T-helper 2 cell (primary cell): ENCODE results near the gene ADO.
"Not testable (repeated sequence)": the region's sequence is repeated elsewhere in the genome, so short reads cannot be mapped to it uniquely, and the experiment has no call there.

Experiments used
- DNase-seq, 5 experiments: peaks; one replicate each; pipeline versions ENCODE4 v3.0.0 to v3.0.0-alpha.2; 2012 to 2022
- total RNA-seq, 2 donors: gene quantifications; one replicate each; lab custom pipeline; 2026; lab: John Stamatoyannopoulos, UW

ADO gene
- total RNA-seq: 22.2 to 22.4 reads per million in 2 donors

DNA sequence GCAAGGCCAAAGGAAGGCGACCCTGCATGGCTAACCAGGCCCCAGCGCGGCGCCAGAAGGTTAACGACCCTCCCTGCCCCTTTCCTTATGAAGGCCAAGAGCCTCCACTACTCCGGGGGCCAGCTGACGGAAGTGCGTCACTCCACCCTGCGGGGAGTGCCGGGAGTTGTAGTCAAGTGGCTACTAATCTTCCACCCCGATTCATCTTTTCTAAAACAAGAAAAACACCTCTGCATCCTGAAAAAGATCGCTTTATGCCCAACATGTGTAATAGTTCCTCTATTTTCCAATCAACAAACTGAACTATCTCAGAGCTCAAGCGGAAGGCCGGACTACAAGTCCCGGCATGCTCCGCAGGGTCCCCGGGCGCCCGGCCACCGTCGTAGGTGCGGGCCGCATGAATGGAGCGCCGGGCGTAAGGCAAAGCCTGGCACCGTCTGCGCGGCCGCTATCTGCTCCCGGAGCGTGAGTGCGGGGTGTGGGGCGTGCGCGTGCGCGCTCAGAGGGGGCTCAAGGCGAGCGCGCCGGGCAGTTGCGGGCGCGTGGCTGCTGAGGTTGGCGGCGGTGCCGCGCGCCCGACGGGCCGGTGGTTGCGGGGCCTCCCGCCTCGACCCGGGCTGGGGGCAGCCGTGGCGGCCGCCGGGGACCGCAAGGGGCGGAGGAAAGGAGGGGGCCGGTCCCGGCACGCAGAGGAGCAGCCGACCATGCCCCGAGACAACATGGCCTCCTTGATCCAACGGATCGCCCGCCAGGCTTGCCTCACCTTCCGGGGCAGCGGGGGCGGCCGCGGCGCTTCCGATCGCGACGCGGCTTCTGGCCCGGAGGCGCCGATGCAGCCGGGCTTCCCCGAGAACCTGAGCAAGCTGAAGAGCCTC is at the start of gene ADO:
Gene ADO, plus strand, starts transcription at position 365 of the 875 bp plus-strand sequence. Its CDS starts 340 bp downstream, at position 705.
- DNase-seq: peak; percentile 56 to 87 (median 72)

DNA sequence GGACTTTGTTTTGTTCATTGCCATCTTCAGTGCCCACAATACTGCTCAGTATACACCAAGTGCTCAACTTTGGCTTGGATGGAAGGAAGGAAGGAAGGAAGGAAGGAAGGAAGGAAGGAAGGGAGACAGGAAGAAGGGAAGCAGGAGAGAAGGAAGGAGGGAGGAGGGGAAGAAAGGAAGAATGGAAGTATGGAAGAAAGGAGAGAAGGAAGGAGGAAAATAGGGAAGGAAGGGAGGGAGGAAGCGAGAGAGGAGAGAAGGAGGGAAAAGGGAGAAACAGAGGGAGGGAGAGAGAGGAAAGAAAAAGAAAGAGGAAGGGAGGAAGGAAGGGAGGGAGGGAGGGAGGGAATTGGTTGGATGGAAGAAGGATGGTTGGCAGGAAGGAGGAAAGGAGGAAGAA is 49.6 kb upstream of the ADO start:
- no peak for DNase-seq

DNA sequence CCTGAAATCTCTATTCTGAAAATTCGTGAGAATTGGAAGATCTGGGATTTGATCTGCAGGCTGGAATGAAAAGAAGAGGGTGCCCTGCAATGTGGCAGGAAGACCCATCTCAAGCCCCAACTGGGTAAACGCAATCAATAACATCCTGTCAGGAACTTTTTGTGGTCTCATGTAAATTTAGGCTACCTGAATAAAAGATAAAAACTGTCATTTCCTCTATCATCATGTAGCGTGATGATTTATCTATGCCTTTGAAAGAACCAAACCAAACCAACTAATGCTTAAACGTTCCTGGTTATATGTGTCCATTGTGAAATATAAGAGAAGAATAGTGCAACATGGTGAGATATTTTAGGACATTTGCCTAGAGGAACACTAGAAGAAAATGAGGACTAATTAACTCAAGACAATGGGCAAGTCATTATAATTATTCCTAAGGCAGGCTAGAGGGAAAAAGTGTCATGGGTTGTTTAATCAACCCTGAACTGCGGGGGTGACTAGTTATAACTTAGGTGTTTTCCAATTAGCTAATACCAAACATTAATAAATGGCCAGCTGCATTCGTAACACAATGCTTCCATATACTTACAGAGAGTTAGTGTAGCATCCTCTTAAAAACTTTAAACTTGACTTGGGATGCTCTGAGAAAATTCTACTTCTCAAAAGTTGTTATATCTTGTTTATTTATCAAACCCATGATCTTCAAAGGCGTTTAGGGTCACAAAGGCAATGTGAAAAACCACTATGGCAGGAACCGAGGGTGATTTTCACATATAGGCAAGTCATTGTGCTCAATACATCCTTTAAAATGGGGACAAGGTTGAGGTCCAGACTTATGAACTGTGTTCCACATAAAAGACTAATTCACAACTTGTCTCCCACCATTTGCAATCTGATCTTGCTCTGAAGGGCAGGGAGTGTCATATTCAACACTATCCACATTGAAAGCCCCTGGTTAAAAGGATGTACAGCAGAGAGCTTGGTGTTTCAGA is 48.6 kb upstream of the ADO start:
- peak in 1 of 5 experiments; percentile 45 for DNase-seq

DNA sequence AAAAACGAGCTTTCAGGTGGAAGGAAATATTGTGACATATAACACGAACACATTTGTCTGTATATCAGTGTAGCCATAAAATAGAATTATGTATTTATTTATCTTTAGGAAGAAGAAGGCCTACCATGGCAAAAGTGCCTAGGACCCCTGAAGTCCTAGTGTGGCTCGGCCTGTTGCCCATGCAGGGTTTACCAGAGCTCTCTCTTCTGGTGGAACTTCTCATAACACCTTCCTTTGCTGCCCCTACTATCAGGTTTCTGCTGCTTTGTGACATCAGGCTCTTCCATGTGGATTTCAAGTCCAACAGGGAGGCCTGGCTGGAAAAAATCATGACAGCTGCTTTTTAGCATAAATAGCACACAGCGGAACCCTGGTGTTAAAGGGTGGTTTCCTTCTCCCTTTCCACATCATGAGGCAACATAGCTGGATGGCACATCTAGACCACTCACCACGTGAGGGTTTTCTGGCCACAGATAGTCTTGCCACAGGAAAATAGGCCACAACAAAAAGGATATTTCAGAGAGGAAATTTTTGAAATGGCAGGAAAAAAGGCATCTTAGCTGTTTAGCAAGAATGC is 44.8 kb upstream of the ADO start:
- DNase-seq: no peak

DNA sequence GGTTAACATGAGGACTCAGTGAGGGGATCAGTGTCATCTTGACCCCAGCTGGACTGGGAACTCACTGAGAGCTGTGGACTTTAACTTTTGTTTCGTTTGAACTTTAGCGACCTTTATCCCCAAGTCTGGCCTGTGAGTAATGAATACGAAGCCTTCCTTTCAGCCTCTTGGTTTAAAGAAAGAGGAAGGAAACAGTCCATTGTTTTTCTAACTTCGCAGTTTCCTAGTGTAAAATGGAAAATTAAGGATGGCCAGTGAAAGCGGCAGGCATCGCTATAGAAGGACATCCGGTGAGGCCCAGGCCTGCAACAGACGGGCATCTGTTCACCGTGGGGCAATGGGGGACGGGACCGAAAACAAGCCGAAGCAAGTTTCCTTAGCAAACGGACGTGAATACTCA is 44.1 kb upstream of the ADO start:
- no peak for DNase-seq

DNA sequence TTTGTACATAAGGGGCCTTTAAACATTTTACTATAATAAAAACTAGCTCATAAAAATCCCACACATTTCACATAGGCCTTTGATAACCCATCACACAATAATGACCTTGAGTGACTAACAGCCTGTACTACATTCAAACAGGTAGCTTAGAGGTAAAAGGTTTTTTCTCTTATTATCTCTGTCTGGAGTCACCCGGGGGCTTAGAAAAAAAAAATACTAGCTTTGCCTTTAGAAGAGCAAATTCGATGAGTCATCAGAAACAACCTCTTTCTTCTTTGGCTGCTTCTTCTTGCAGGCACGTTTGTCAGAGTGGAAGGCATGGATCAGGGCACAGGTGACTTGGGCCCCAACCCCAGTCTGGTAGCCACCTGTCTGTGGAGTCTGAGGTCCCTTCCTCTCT is 43.4 kb upstream of the ADO start:
- DNase-seq: no peak

DNA sequence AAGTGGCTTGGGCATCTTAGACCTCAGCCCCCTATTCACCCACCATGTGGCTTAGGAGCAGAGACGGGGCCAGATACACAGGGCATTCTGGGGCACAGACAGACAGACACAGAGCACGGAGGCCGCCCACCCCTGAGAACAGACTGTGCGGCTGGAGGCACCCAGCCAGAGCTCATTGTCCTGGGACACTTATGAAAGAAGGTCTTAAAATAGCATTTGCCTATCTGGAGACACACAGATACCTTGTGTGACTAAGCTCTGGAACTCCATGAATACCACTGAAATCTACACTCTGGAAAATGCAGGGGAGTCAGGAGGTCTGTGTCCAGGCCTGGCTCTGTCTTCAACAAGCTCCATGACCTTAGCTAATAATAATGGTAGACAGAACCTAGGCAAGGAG is 41.4 kb upstream of the ADO start:
- no peak for DNase-seq

DNA sequence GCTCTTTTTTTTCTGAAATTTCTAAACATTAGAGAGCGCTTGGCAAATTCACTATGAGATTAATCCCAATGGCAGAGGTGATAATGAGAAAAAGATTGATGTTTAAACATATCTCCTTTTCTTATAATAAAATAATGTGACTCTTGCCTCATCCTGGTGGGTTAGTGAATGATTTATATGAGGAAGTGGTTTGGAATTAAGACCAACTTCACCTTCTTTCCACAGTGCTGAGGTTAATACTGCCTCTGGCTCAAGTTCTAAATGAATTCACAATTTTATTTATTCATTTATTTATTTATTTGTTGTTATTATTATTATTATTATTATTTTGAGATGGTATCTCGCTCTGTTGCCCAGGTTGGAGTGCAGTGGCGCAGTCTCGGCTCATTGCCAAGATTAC is 40.5 kb upstream of the ADO start:
- DNase-seq: no peak

DNA sequence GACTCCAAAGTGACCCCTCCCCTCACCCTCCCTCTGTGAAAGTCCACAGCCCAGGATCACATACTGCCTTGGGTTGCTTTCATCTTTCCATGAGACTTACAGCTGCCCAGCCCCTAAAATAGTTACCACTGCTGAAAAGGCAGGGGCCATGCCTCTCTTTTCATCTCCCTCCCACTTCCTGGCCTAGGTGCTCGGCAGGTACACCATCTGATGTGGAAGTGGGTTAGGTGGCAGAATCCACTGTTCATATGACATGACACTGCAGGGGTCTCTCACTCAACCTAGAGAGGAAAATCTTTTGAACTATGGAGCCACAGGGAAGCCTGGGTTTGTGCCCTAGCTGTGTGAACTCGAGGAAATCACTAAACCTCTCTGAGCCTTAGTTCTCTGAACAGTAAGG is 38.8 kb upstream of the ADO start:
- DNase-seq: no peak

DNA sequence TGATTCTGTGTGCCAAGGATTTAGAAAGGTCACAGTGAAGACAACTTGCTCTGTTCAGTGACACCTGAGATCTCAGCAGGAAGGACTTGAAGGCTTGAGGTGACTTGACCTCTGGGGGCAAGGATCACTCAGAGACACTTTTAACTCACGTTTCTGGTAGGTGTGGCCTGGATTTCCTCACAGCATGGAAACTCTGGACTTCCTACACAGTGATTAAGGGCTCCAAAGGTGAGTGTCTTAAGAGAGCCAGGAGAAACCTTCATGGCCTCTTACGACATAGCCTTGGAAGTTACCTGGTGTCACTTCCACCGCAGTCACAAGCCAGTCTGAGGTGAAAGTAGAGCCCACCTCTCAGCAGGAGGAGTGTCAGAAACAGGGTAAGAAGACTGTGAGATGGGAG is 38.1 kb upstream of the ADO start:
- DNase-seq: no peak

DNA sequence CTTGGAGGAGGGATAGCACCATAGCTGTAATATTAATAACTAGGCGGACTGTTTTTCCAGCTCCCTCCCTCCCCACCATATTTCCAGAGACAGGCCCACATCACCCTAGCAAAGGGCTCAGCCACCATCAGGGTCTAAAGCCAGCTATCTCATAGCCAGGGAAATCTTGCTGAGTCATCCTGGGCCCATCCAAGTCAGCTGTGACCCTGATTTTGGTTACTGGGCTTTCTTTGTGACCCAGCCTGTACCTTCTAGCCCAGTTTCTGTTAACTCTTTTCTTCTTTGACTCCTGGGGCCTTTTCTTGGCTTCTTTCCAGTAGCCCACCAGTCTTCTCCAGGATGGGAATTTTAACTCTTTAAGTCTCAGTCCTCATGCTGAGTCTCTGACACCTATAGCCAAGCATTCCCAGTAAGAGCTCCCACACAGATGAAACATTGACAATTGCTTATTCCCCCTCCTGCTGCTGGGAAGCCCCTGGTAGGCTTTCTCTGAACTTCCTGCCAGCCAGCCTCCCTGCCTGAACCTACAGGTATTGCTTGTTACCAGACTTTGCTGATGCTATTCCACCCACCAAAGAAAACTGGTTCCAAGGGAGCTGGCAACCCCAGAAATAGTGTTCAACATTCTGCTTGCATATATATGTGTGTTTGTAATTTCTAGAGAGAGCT is 34.8 kb upstream of the ADO start:
- peak in 1 of 5 experiments; percentile 22 for DNase-seq

DNA sequence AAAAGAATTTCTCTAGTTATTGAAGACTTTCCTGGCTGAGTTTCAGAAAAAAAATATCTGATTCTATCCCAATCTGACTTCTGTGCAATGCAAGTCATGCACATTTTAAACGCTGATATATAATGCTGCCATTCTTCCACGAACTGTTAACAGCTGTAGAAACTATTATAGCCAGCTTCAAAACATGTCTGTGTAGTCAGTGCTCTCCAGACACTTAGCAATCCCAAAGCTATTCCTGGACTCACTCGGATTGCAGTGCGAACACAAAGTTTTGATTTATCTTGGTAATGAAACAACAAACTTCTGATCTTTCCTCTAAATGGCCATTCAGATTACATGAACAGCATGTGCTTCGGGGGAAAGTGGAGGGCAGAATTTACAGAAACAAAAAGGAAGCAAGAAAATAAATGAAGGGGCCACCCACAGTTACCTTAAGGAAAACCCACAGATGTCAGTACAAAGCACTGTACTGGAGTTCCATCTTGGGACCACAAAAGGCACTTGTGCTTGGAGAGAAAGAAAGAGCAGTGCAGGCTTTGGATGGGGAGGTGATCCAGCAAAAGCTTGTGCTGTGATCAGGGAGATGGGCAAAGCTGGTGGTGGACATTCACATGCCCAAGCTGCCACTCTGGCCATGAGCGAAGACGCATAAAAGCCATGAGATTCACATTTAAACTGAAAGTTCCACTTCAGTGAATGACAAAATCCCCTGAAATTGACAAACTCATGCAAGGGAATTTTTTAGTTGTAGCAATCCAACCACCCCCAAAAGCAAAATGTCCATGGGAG is 32.1 kb upstream of the ADO start:
- no peak for DNase-seq

DNA sequence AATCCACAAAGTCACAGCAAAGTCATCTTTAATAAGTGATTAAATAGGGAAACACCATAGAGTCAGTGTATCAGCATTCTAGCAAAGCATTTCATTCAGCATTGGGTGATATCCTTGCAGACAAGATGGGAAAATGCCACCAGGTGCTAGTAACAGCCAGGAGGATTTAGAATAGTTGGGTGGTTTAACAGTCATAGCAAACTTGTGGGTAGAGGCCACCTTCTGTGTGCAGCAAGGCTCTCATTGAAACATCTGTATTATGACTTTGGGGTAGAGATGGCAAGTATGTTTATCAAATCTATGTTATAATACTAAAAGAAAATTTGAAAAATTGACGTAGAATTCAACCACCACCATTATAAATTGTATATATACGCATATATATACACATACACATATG is 26.4 kb upstream of the ADO start:
- DNase-seq: peak in 1 of 5 experiments; percentile 44

DNA sequence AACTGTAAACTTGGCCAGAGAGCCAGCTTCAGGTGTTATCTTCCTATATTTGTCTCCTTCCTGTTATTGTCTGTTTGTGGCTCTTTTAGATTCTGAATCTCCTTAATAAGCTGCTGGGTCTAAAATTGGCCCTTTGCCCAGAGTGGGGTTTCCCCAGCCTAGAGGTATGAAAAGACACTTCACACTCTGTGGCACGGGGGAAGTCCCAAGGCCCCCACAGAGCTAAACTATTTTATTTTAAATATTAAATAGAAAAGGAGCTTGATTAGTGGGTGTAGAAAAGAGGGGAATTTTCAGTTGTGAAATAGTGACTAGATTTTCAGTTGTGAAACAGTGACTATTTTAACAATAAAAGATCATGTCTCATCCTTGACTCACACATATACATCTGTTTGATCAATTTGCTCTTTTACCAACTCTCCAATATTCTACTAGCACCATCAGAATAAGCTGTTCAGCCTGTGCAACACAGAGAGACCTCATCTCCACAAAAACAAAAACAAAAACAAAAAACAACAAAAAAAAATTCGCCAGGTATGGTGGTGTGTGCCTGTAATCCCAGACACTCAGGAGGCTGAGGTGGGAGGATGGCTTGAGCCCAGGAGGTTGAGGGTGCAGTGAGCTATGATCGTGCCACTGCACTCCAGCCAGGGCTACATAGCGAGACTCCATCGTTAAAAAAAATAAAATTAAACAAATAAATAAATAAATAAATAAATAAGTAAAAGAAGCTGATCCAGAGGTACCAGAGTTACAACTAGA is 24.9 kb upstream of the ADO start:
- peak; percentile 40 to 90 (median 79) for DNase-seq

DNA sequence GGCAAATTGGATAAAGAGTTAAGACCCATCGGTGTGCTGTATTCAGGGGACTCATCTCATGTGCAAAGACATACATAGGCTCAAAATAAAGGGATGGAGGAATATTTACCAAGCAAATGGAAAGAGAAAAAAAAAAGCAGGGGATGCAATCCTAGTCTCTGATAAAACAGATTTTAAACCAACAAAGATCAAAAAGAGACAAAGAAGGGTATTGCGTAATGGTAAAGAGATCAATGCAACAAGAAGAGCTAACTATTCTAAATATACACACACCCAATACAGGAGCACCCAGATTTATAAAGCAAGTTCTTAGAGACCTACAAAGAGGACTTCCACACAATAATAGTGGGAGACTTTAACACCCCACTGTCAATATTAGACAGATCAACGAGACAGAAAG is 20.0 kb upstream of the ADO start:
- not testable (repeated sequence) for DNase-seq

DNA sequence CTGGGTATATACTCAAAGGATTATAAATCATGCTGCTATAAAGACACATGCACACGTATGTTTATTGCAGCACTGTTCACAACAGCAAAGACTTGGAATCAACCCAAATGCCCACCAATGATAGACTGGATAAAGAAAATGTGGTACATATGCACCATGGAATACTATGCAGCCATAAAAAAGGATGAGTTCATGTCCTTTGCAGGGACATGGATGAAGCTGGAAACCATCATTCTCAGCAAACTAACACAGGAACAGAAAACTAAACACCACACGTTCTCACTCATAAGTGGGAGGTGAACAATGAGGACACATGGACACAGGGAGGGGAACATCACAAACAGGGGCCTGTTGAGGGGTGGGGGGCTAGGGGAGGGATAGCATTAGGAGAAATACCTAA is 16.2 kb upstream of the ADO start:
- not testable (repeated sequence) for DNase-seq

DNA sequence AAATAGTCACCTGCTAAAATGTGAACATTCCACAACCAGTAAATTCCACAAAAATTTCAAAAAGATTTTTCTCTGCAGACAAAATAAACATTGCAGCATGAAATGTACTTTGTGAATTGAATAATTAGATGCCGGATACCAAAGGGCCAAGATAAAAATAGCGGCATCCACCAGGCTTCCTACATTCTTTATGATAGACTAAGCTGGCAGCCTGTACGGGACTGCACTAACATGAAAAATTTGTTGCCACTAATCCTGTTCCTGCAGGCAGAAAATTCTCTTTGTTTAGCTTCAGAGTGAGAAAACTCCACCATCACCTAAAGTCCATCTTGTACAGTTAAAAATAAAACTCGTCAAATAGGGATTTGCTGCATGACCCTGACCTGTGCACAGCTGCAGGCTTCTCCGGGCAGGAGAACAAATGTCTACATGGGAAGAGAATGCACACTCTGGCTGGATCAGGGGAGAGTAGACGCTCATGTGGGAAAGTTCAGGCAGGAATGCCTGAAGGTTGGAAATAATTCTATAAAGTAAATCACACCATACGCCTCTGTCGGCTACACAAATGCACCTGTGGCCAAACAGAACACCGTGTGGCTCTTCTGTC is 15.6 kb upstream of the ADO start:
- DNase-seq: no peak

DNA sequence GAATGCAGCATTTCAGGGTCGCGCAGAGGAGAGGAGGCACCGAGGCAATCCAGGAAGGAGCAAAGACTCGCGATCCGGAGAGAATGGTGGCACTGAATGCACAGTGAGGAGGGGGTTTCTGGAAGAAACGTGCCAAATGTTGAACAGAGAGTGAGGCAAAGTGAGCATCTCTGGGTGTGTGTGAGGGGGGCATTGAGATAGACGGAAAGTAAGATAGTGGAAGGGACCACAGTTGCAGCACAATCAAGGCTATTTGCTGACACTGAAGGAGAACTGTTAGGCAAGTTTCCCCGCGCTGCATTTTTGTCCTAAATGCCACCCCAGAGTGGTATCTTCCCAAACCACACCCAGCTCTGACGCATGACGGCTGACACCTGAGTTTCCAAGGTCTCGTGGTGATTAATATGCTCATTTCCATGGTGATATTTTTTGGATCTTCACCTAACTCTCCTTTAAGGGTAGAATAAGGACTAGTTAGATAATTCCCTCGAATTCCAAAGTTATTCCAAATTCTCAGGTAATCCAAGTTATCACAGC is 14.4 kb upstream of the ADO start:
- no peak for DNase-seq

DNA sequence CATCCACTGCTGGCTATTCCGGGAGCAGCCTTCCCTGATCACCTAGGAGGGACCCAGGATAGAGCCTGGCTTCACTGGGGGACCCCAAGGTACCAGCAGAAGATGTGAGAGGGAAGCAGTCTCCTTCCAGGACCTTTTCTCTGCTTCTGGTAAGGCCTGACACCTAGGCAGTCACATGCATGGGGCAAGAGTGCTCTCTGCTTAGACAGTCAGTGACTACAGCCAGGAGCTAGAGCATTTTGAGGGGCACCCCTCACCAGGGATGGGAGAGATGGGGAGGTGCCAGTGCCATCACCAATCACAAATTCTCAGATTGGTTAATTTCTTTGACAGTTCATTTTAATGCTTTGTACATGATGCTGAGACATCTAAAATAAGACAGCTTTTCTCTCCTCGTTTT is 13.9 kb upstream of the ADO start:
- no peak for DNase-seq

DNA sequence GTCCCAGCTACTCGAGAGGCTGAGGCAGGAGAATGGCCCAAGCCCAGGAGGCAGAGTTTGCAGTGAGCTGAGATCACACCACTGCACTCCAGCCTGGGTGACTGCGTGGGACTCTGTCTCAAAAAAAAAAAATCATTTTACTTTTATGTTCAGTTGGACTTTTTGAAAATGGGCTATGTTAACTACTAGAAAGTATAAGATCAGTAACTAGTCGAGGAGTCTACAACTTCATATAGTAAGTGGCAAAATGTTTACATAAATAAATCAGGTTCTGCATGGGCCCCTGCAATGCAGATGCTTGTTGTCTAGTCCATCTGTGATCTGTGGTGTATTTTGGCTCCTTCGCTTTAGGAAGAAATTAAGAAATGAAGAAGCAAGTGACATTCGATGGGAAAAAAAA is 12.3 kb upstream of the ADO start:
- no peak for DNase-seq
